ENCODE measurements around the gene SETDB1. TPM values are rescaled to one million over a fixed set of nuclear protein-coding genes. Genes with fewer than 3 reads are reported as not detected.

Gene SETDB1
- total and polyA plus RNA-seq, 2 of the 13 experiments (the other 11 are each of a cell fraction or from before 2014, with no cell fraction given): 33.1 to 34.6 TPM

GRCh38 chr1:150926097-150926741 is at the start of gene SETDB1 (continued):
- TF ChIP-seq SMARCC2 (IDR thresholded peaks at IDR 0.05) (no peak), RERE (CRISPR knock-in tag; IDR thresholded peaks at IDR 0.05; ENCODE audit: low read depth) (0 out of 2 replicates have a peak, but pooled peaks have one; percentile 17), KLF9 (CRISPR knock-in tag; IDR thresholded peaks at IDR 0.05; ENCODE audit: low read depth) (0 out of 2 replicates have a peak, but pooled peaks have one; percentile 76), JUNB (CRISPR knock-in tag; IDR thresholded peaks at IDR 0.05; ENCODE audit: borderline replicate concordance) (no peak), MIER2 (CRISPR knock-in tag; IDR thresholded peaks at IDR 0.05) (0 out of 2 replicates have a peak, but pooled peaks have one; percentile 11), ZNF550 (CRISPR knock-in tag; IDR thresholded peaks at IDR 0.05; ENCODE audit: borderline replicate concordance) (no peak), HNRNPK (IDR thresholded peaks at IDR 0.05; ENCODE audit: low read depth, low read length, poor library complexity, severe bottlenecking) (no peak), NR2F1 (CRISPR knock-in tag; IDR thresholded peaks at IDR 0.05) (no peak), ZNF251 (CRISPR knock-in tag; IDR thresholded peaks at IDR 0.05) (no peak), SAP130 (CRISPR knock-in tag; IDR thresholded peaks at IDR 0.05; ENCODE audit: low read depth) (peak; percentile 78), THRA (CRISPR knock-in tag; IDR thresholded peaks at IDR 0.05; ENCODE audit: borderline replicate concordance) (peak; percentile 32; the same call in 1 of the 2 replicates), GABPB1 (CRISPR knock-in tag; IDR thresholded peaks at IDR 0.05) (peak; percentile 96), ZMYM4 (CRISPR knock-in tag; IDR thresholded peaks at IDR 0.05) (peak; percentile 82)
- TF ChIP-seq, protein P1, sequence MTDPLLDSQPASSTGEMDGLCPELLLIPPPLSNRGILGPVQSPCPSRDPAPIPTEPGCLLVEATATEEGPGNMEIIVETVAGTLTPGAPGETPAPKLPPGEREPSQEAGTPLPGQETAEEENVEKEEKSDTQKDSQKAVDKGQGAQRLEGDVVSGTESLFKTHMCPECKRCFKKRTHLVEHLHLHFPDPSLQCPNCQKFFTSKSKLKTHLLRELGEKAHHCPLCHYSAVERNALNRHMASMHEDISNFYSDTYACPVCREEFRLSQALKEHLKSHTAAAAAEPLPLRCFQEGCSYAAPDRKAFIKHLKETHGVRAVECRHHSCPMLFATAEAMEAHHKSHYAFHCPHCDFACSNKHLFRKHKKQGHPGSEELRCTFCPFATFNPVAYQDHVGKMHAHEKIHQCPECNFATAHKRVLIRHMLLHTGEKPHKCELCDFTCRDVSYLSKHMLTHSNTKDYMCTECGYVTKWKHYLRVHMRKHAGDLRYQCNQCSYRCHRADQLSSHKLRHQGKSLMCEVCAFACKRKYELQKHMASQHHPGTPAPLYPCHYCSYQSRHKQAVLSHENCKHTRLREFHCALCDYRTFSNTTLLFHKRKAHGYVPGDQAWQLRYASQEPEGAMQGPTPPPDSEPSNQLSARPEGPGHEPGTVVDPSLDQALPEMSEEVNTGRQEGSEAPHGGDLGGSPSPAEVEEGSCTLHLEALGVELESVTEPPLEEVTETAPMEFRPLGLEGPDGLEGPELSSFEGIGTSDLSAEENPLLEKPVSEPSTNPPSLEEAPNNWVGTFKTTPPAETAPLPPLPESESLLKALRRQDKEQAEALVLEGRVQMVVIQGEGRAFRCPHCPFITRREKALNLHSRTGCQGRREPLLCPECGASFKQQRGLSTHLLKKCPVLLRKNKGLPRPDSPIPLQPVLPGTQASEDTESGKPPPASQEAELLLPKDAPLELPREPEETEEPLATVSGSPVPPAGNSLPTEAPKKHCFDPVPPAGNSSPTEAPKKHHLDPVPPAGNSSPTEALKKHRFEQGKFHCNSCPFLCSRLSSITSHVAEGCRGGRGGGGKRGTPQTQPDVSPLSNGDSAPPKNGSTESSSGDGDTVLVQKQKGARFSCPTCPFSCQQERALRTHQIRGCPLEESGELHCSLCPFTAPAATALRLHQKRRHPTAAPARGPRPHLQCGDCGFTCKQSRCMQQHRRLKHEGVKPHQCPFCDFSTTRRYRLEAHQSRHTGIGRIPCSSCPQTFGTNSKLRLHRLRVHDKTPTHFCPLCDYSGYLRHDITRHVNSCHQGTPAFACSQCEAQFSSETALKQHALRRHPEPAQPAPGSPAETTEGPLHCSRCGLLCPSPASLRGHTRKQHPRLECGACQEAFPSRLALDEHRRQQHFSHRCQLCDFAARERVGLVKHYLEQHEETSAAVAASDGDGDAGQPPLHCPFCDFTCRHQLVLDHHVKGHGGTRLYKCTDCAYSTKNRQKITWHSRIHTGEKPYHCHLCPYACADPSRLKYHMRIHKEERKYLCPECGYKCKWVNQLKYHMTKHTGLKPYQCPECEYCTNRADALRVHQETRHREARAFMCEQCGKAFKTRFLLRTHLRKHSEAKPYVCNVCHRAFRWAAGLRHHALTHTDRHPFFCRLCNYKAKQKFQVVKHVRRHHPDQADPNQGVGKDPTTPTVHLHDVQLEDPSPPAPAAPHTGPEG (CRISPR knock-in tag; IDR thresholded peaks at IDR 0.05): no peak
- TF ChIP-seq, protein P2, sequence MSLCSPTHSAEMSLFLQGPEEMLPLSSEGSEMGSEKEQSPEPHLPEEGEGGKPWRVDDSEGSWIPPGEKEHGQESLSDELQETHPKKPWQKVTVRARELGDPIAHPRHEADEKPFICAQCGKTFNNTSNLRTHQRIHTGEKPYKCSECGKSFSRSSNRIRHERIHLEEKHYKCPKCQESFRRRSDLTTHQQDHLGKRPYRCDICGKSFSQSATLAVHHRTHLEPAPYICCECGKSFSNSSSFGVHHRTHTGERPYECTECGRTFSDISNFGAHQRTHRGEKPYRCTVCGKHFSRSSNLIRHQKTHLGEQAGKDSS (CRISPR knock-in tag; IDR thresholded peaks at IDR 0.05; ENCODE audit: borderline replicate concordance, low read depth): no peak
